22Rv1 (cell line): Measurements from ENCODE around the gene ZNF341.

Source experiments
- H3K27ac ChIP-seq: fragments of 450-650 bp; 2 replicates; pipeline ENCODE4 v1.5.1; 2017
- ZFX ChIP-seq: fragments of 450-650 bp; IDR thresholded peaks from 2 replicates; pipeline ENCODE4 v1.6.1; 2017; ENCODE audit warnings: antibody characterized with exemption, borderline replicate concordance
- TF ChIP-seq, protein P1 (sequence below): fragments of 450-650 bp; IDR thresholded peaks from 2 replicates; pipeline ENCODE4 v1.5.1; 2017; ENCODE audit warnings: mild to moderate bottlenecking

The ZNF341 gene

DNA sequence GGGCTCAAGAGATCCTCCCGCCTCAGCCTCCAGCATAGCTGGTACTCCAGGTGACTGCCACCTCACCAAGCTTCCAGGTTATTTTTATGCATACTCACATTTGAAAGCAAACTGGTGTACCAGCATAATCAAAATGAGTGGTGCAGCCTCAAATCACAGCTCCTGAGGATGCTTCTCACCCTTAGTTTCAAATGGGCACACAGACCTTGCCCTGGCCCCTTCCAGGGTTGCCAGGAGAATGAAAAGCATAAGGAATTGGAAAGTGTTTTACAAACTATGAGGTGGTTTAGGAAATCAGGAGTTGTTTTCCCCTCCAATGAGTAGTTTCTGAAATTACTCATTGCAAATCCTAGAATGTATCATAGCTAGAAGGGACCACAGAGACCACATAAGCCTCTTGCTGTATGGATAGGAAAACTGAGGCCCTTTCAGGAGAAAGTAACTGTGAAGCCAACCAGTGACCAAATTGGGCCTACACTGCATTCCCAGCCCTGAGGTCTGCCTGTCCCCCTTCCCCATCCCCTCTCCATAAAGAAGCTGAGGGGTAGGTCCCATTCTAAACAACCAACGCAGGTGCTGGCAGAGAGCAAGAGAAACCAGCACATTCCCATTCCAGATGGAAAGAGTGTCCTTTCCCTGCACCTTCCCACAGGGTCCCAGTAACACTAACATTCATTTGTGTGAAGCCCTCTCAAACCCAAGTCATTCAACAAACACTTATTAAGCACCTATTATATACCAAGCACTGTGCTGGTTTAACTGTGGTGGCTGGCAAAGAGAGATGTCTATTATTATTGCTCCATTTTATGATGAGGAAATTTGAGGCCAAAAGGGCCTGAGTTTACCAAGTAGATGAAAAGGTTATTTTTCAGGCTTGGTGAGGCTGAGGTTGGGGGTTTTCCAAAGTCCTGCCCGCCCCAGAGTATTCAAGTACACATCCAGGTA is 43.5 kb upstream of the ZNF341 start:
- H3K27ac ChIP-seq: no peak overlapping the region
- TF ChIP-seq, protein P1, sequence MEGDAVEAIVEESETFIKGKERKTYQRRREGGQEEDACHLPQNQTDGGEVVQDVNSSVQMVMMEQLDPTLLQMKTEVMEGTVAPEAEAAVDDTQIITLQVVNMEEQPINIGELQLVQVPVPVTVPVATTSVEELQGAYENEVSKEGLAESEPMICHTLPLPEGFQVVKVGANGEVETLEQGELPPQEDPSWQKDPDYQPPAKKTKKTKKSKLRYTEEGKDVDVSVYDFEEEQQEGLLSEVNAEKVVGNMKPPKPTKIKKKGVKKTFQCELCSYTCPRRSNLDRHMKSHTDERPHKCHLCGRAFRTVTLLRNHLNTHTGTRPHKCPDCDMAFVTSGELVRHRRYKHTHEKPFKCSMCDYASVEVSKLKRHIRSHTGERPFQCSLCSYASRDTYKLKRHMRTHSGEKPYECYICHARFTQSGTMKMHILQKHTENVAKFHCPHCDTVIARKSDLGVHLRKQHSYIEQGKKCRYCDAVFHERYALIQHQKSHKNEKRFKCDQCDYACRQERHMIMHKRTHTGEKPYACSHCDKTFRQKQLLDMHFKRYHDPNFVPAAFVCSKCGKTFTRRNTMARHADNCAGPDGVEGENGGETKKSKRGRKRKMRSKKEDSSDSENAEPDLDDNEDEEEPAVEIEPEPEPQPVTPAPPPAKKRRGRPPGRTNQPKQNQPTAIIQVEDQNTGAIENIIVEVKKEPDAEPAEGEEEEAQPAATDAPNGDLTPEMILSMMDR: no peak
- no peak for TF ChIP-seq ZFX

- TF ChIP-seq, protein P1: no peak
- no peak for TF ChIP-seq ZFX
- H3K27ac ChIP-seq: no peak overlapping the region
Observed at GRCh38 chr20:33688938-33689424, 42.8 kb upstream of the ZNF341 start.

GRCh38 chr20:33689493-33689892 is 42.3 kb upstream of the ZNF341 start:
- no peak overlapping the region for H3K27ac ChIP-seq
- TF ChIP-seq, protein P1: no peak
- no peak for TF ChIP-seq ZFX

DNA sequence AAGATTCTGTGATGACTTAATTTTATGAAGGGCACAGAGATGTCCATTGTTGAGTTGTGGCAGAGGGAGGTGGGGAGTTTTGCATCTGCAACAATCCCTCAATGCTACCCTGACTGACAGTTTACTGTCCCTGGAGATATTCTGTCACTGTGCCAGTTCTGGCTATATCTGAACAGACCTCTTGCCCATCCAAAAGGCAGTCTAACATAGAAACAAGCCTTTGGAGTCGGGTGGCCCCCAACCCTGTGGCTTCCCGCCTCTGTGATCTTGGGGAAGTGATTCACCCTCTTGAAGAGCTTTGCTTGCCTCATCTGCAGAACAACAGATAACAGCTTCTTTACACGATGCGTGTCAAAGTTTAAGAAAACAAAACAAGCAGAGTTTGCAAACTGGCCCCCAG is 41.8 kb upstream of the ZNF341 start:
- no peak overlapping the region for H3K27ac ChIP-seq
- TF ChIP-seq, protein P1: no peak

DNA sequence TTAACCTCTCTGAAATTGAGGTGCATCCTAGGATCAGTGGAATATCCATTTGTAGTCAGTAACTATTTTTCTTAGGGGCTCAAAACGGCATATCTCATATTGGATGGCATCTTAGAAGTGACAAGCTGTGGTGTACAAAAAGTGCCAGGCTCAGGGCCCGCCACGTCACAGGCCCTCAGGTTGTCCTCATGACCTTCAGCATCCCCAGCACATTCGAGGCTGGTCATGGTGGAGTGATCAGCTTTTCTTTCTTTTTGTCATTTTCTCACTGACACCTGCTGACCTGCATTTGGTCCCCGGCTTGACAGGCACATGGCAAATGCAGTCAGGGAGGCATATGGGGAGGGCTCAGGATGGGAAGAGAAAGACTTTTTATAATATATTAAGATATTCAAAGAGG is 38.5 kb upstream of the ZNF341 start:
- TF ChIP-seq, protein P1: no peak
- no peak for TF ChIP-seq ZFX
- H3K27ac ChIP-seq: no peak overlapping the region

DNA sequence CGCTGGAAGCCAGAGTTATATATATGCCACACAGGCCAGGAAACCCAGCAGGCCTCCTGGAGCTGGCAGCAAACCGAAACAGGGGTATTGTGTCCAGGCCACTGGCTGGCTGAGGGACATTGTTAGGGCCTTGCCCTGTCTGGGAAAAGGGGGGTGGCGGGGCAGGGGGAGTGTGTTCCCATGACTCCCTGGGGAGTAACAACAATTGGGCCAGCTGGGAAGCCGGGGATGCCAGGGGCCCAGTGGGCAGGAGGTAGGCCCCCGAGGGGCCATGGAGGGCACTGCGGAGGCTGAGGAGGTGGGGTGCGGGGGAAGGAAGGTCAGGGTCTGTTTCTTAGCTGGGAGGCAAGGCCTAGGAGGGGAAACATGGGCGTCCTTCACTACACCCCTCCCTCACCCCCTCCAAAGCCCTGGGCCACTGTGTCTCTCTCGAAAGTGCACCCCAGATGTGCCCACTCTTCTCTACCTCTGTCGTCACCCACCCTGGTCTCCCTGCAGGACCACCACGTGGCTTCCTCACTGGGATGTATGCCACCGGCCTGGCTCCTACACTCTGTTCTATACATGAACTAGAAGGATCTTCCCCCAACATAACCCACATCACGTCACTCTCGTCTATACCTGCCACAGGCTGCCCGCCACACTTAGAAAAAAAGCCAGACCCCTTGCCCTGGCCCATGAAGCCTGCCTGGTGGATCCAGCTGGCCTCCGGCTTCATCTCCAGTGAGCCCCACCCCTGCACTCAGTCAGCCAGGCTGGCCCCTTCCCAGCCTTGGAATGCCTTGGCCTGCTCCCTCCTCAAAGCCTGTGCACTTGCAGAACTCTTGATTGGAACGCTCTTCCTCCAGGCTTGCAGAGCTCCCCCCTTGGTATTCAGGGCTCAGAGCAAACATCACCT is 37.8 kb upstream of the ZNF341 start:
- TF ChIP-seq, protein P1: no peak
- no peak for TF ChIP-seq ZFX
- H3K27ac ChIP-seq: no peak overlapping the region
